Mesothelial cell of epicardium (in vitro differentiated cells): Measurements from ENCODE around the gene SPATA16. TPM values are rescaled to one million over a fixed set of nuclear protein-coding genes. Genes with fewer than 3 reads are reported as not detected.

Experiments
- DNase-seq, 2 experiments: peaks; one replicate each; pipeline ENCODE4 v3.0.0; 2021; ENCODE audit warnings: low spot score in 2 of 2; ENCODE audit not compliant: unreplicated experiment in 2 of 2
- H3K27ac Mint-ChIP-seq: 2 replicates; pipeline ENCODE4 v1.8.0; 2021; ENCODE audit warnings: mixed read lengths
- H3K27me3 Mint-ChIP-seq: 2 replicates; pipeline ENCODE4 v1.8.0; 2021; ENCODE audit warnings: low read depth, mixed read lengths
- H3K36me3 Mint-ChIP-seq: 2 replicates; pipeline ENCODE4 v1.8.0; 2021; ENCODE audit warnings: mixed read lengths
- H3K4me1 Mint-ChIP-seq: 2 replicates; pipeline ENCODE4 v1.8.0; 2021; ENCODE audit warnings: mixed read lengths
- H3K4me3 Mint-ChIP-seq: 2 replicates; pipeline ENCODE4 v1.8.0; 2021; ENCODE audit warnings: mild to moderate bottlenecking, moderate library complexity, mixed read lengths
- H3K9me3 Mint-ChIP-seq: 2 replicates; pipeline ENCODE4 v1.8.0; 2021; ENCODE audit warnings: mixed read lengths
- total RNA-seq: library from RNA; stranded (reverse); gene quantifications from 3 replicates; pipeline ENCODE4 v1.2.1, GENCODE V29; 2021
- TF ChIP-seq, protein P1 (sequence below): fragments of 200-600 bp; sonication (generic); IDR thresholded peaks from one replicate; pipeline ENCODE4 v1.5.0; 2021; ENCODE audit warnings: antibody characterized with exemption; ENCODE audit not compliant: unreplicated experiment

Gene SPATA16
- total RNA-seq, 1 donor from 2014 or later = not detected

GRCh38 chr3:173138026-173138425, 3.0 kb downstream of the SPATA16 start:
- no peaks in the 10 kb centered on the region for H3K4me1 Mint-ChIP-seq
- TF ChIP-seq, protein P1, sequence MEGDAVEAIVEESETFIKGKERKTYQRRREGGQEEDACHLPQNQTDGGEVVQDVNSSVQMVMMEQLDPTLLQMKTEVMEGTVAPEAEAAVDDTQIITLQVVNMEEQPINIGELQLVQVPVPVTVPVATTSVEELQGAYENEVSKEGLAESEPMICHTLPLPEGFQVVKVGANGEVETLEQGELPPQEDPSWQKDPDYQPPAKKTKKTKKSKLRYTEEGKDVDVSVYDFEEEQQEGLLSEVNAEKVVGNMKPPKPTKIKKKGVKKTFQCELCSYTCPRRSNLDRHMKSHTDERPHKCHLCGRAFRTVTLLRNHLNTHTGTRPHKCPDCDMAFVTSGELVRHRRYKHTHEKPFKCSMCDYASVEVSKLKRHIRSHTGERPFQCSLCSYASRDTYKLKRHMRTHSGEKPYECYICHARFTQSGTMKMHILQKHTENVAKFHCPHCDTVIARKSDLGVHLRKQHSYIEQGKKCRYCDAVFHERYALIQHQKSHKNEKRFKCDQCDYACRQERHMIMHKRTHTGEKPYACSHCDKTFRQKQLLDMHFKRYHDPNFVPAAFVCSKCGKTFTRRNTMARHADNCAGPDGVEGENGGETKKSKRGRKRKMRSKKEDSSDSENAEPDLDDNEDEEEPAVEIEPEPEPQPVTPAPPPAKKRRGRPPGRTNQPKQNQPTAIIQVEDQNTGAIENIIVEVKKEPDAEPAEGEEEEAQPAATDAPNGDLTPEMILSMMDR = no peak
- H3K27ac Mint-ChIP-seq = no peak overlapping the region
- no peaks in the 10 kb centered on the region for H3K27me3 Mint-ChIP-seq
- no peaks in the 10 kb centered on the region for H3K9me3 Mint-ChIP-seq
- H3K36me3 Mint-ChIP-seq = no peaks in the 10 kb centered on the region
- DNase-seq = no peak
- no peak overlapping the region for H3K4me3 Mint-ChIP-seq

GRCh38 chr3:173135059-173135458, 6.0 kb downstream of the SPATA16 start:
- no peaks in the 10 kb centered on the region for H3K36me3 Mint-ChIP-seq
- H3K27ac Mint-ChIP-seq = no peak overlapping the region
- H3K4me3 Mint-ChIP-seq = no peak overlapping the region
- no peaks in the 10 kb centered on the region for H3K9me3 Mint-ChIP-seq
- DNase-seq = no peak
- no peaks in the 10 kb centered on the region for H3K27me3 Mint-ChIP-seq
- no peaks in the 10 kb centered on the region for H3K4me1 Mint-ChIP-seq
- TF ChIP-seq, protein P1 = no peak

DNA sequence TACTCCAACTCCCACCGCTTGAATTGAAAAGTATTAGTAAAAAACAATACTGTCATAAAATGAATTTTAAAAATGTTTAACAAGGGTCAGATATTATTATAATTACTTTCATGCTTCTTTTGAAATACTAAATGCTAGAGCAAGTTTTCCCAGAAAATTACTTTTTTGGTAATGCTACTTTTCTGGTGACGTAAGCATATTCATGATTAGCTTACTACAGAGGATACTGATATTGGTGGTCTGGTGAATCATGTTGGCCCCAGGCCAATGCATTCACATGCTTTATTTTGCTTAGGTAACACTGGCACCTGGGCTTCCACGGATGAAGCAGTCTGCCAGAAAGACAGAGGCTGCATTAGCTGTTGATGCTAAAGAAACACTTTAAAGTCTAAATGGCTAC, 12.4 kb downstream of the SPATA16 start:
- DNase-seq = no peak
- TF ChIP-seq, protein P1 = no peak
- no peak overlapping the region for H3K4me3 Mint-ChIP-seq
- H3K4me1 Mint-ChIP-seq = no peaks in the 10 kb centered on the region
- H3K9me3 Mint-ChIP-seq = no peaks in the 10 kb centered on the region
- H3K36me3 Mint-ChIP-seq = no peaks in the 10 kb centered on the region
- H3K27me3 Mint-ChIP-seq = no peaks in the 10 kb centered on the region
- no peak overlapping the region for H3K27ac Mint-ChIP-seq

DNA sequence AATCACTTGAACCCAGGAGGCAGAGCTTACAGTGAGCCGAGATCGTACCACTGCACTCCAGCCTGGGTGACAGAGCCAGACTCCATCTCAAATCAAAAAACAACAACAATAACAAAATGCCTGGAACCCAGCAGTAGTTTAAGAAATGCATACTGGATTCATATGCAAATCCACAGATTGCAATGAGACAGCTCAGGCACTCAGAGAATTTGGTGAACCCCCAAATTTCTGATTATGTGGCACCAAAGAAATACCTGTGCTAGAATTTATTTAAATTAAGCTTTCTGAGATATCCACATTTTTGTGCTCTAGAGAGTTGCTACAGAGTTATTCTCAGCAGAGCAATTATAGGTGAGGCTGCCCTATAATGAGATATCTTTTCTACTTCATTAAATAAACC, 29.7 kb downstream of the SPATA16 start:
- Mint-ChIP-seq H3K27ac (no peak overlapping the region), H3K27me3 (no peaks in the 10 kb centered on the region), H3K4me1 (no peaks in the 10 kb centered on the region), H3K9me3 (no peaks in the 10 kb centered on the region), H3K4me3 (no peak overlapping the region), H3K36me3 (no peaks in the 10 kb centered on the region)
- TF ChIP-seq, protein P1 = no peak
- no peak for DNase-seq

DNA sequence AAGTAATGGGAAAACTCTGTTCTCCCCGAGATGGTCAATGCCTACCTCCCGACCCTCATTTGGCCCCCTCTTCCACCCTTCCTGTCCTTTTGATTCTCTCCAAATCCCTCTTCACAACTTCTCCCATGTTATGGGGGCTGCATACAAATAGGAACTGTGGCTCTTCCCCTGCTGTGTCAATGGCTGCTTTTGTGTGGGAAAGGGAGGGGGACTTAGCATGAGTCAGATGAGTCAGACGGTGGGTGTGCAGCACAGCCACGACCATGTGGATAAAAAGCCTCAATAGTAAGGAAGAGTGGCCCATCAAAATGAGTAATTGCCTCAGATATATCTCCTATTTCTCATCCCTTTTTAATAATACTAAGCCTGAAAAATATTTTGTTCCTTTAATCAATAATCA, 31.9 kb downstream of the SPATA16 start:
- no peaks in the 10 kb centered on the region for H3K36me3 Mint-ChIP-seq
- H3K9me3 Mint-ChIP-seq = peaks cover 7% of the 10 kb centered on the region
- TF ChIP-seq, protein P1 = no peak
- no peaks in the 10 kb centered on the region for H3K27me3 Mint-ChIP-seq
- H3K27ac Mint-ChIP-seq = no peak overlapping the region
- H3K4me1 Mint-ChIP-seq = no peaks in the 10 kb centered on the region
- no peak for DNase-seq
- H3K4me3 Mint-ChIP-seq = no peak overlapping the region

GRCh38 chr3:173103469-173103868, 37.6 kb downstream of the SPATA16 start:
- Mint-ChIP-seq H3K27ac (no peak overlapping the region), H3K27me3 (no peaks in the 10 kb centered on the region), H3K36me3 (no peaks in the 10 kb centered on the region), H3K4me3 (no peak overlapping the region), H3K9me3 (peaks cover 19% of the 10 kb centered on the region), H3K4me1 (no peaks in the 10 kb centered on the region)
- no peak for DNase-seq
- TF ChIP-seq, protein P1 = no peak
